HepG2 (cell line): ENCODE results near the gene SOCS3. TPM values are rescaled to one million over a fixed set of nuclear protein-coding genes. Genes with fewer than 3 reads are reported as not detected.

Experiments
- ATAC-seq: fragments of 200-7000 bp; cut with Tn5 transposase; 3 replicates; pipeline ENCODE4 v1.9.1; 2020; ENCODE audit warnings: mild to moderate bottlenecking, moderate library complexity
- BruUV-seq: library from RNA; stranded (reverse); fragments of 400-500 nt; replicated peaks from 2 replicates; lab custom pipeline; 2021; lab: Mats Ljungman, UMichigan
- CTCF ChIA-PET: fragments of 300-600 bp; formaldehyde crosslinking; extraction: SDS; loops from one replicate; lab custom pipeline; 2021; ENCODE audit warnings: low total read pairs, inconsistent platforms, low intra/inter-chr PET ratio; lab: Yijun Ruan, JAX
- POLR2A ChIA-PET: fragments of 350-600 bp; sonication (Branson Sonifier 250); formaldehyde crosslinking; loops from one replicate; lab custom pipeline; 2020; ENCODE audit warnings: antibody characterized with exemption, inconsistent platforms; lab: Yijun Ruan, JAX
- DNase-seq: peaks from one replicate; pipeline ENCODE4 v3.0.0-alpha.2; 2015; ENCODE audit warnings: low spot score
- FAIRE-seq: peaks from 3 replicates; lab custom pipeline; 2011; peaks lifted over from hg19 to GRCh38; lab: Jason Lieb, UNC
- H2AFZ ChIP-seq: one replicate; pipeline ENCODE4 v1.6.1; 2011; ENCODE audit warnings: low read length, inconsistent platforms
- H3K27ac ChIP-seq: fragments of 300-600 bp; 3 replicates; pipeline ENCODE4 v1.8.0; 2011; ENCODE audit warnings: mixed run types, mild to moderate bottlenecking, mixed read lengths, low read length, inconsistent platforms; ENCODE audit not compliant: insufficient read depth; ENCODE audit errors: extremely low read length
- H3K27me3 ChIP-seq, 2 experiments: fragments of 200-600 bp in 1 of 2; 2 replicates in 1 of 2; 3 replicates in 1 of 2; pipeline versions ENCODE4 v1.6.0 to v1.8.0; 2011; ENCODE audit warnings: low read length in 2 of 2, mild to moderate bottlenecking in 2 of 2, moderate library complexity in 2 of 2, inconsistent platforms in 1 of 2; ENCODE audit not compliant: insufficient read depth in 2 of 2, control insufficient read depth in 1 of 2
- H3K36me3 ChIP-seq, 2 experiments: fragments of 200-600 bp in 1 of 2; replicated peaks in 1 of 2; 2 replicates in 1 of 2; 3 replicates in 1 of 2; pipeline versions ENCODE4 v1.5.1 to v1.8.0; 2011; ENCODE audit warnings: low read length in 2 of 2, inconsistent platforms in 1 of 2; ENCODE audit not compliant: insufficient read depth in 2 of 2, control insufficient read depth in 1 of 2
- H3K4me1 ChIP-seq: 2 replicates; pipeline ENCODE4 v1.5.1; 2012; ENCODE audit warnings: low read length, inconsistent platforms; ENCODE audit not compliant: insufficient read depth
- H3K4me2 ChIP-seq: 2 replicates; pipeline ENCODE4 v1.6.0; 2011; ENCODE audit warnings: low read depth, low read length, inconsistent platforms
- H3K4me3 ChIP-seq, 3 experiments: fragments of 200-600 bp in 1 of 3; sonication (generic), shearing (Covaris generic) in 1 of 3; replicated peaks in 1 of 3; 2 replicates each; pipeline ENCODE4 v1.5.1; 2011 to 2016; ENCODE audit warnings: low read length in 3 of 3, inconsistent platforms in 2 of 3, low read depth in 2 of 3, mild to moderate bottlenecking in 2 of 3, control low read depth in 1 of 3, mixed read lengths in 1 of 3; ENCODE audit not compliant: insufficient read depth in 1 of 3
- H3K79me2 ChIP-seq: one replicate; pipeline ENCODE4 v1.6.1; 2011; ENCODE audit warnings: low read length, inconsistent platforms; ENCODE audit not compliant: insufficient read depth
- H3K9ac ChIP-seq: 2 replicates; pipeline ENCODE4 v1.6.0; 2011; ENCODE audit warnings: mild to moderate bottlenecking, low read depth, low read length, inconsistent platforms; ENCODE audit not compliant: insufficient read depth
- H3K9me3 ChIP-seq: 2 replicates; pipeline ENCODE4 v1.5.1; 2012; ENCODE audit warnings: mild to moderate bottlenecking, low read length
- H4K20me1 ChIP-seq: 2 replicates; pipeline ENCODE4 v1.6.0; 2011; ENCODE audit warnings: inconsistent platforms, mild to moderate bottlenecking, low read length, moderate library complexity; ENCODE audit not compliant: insufficient read depth
- GPN1 ChIP-seq: sonication (generic); formaldehyde crosslinking; IDR thresholded peaks from 2 replicates; pipeline ENCODE4 v1.5.1; 2020; ENCODE audit warnings: missing genetic modification reagents, borderline replicate concordance
- MEIS2 ChIP-seq: sonication (generic); formaldehyde crosslinking; IDR thresholded peaks from 2 replicates; pipeline ENCODE4 v1.9.0; 2021; ENCODE audit warnings: mild to moderate bottlenecking, missing genetic modification reagents
- SRY ChIP-seq: sonication (generic); formaldehyde crosslinking; IDR thresholded peaks from 2 replicates; pipeline ENCODE4 v1.8.0; 2022; ENCODE audit warnings: mild to moderate bottlenecking, missing genetic modification reagents
- TRIM24 ChIP-seq: sonication (generic); formaldehyde crosslinking; IDR thresholded peaks from 2 replicates; pipeline ENCODE4 v1.8.0; 2022; ENCODE audit warnings: mild to moderate bottlenecking, missing genetic modification reagents
- XRCC5 ChIP-seq: fragments of 200-400 bp; formaldehyde crosslinking; optimal IDR thresholded peaks from 2 replicates; pipeline ENCODE3; 2017; ENCODE audit warnings: mild to moderate bottlenecking, low read length
- ZNF430 ChIP-seq: sonication (generic); formaldehyde crosslinking; IDR thresholded peaks from 2 replicates; pipeline ENCODE4 v1.9.0; 2021; ENCODE audit warnings: mild to moderate bottlenecking, missing genetic modification reagents
- WGBS: methylation state at CpG from one replicate; pipeline ENCODE4 v1.1.6; 2017; ENCODE audit warnings: low lambda C conversion rate; 5-methylcytosine and 5-hydroxymethylcytosine counted together
- in situ Hi-C: cut with HindIII; loops from 2 replicates; pipeline ENCODE4 v1.10.0; 2017; ENCODE audit warnings: low pct_unique_long_range_greater_than_20kb; ENCODE audit not compliant: extremely low pct_ligation_motif_present
- intact Hi-C: fragments of 100-400 bp; cut with micrococcal nuclease; formaldehyde crosslinking; loops from one replicate; pipeline ENCODE4 v1.10.0; 2022; ENCODE audit not compliant: unreplicated experiment
- polyA plus RNA-seq, 8 experiments: library from polyadenylated mRNA; depleted of rRNA in 3 of 8; stranded (reverse) in 7 of 8; unstranded in 1 of 8; fragments of >200 nt; fragmentation: Illumina TruSeq in 4 of 8; extraction: Trizol in 4 of 8; gene quantifications; 2 replicates each; pipeline versions ENCODE4 v1.2.1 to v1.2.3, GENCODE V29; 2011 to 2016; ENCODE audit warnings: low read depth in 4 of 8, missing spikeins in 1 of 8, mixed read lengths in 1 of 8; ENCODE audit not compliant: insufficient read depth in 1 of 8
- total RNA-seq, 5 experiments: library from RNA; depleted of rRNA; stranded (reverse); fragments of >200 nt; fragmentation: Illumina TruSeq; extraction: Trizol; gene quantifications; 2 replicates each; pipeline ENCODE4 v1.2.3, GENCODE V29; 2016; ENCODE audit warnings: low read depth in 1 of 5
- TF ChIP-seq, protein P1 (sequence below): sonication (generic); formaldehyde crosslinking; IDR thresholded peaks from 2 replicates; pipeline ENCODE4 v1.4.0; 2020; ENCODE audit warnings: missing genetic modification reagents

The SOCS3 gene
- total and polyA plus RNA-seq, 2 of the 13 experiments (the other 11 are each of a cell fraction or from before 2014, with no cell fraction given): 0.77 to 2.4 TPM

DNA sequence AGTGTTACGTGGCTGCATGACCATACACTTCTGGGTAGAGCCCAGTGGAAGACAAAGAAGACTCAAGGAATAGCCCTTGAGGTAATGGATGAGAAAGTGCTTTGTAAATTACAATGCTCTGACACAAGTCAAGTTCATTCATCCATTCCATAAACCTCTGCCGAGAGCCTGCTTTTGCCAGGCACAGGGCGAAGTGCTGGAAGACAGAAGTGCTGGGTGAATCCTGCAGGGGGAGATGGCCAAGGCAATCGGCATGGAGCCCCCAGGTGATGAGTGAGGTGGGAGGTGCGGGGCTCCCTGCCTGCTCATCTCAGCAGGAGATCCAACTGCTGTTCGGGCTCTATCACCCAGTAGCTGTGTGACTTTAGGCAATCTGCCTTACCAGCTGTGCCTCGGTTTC lies 2.8 kb upstream of the SOCS3 start:
- Histone ChIP-seq H3K36me3 (no peaks in the 10 kb centered on the region; a peak in 1 of 5 replicates), H3K4me2 (no peak overlapping the region), H4K20me1 (peaks cover 14% of the 10 kb centered on the region; the same call in 1 of the 2 replicates), H3K27me3 (peaks cover 17 to 84% of the 10 kb centered on the region in 2 experiments), H3K9me3 (no peaks in the 10 kb centered on the region), H3K9ac (no peak overlapping the region), H3K4me3 (no peak overlapping the region), H3K4me1 (peaks cover 53% of the 10 kb centered on the region), H3K27ac (no peak overlapping the region), H2AFZ (no peak overlapping the region), H3K79me2 (no peaks in the 10 kb centered on the region)
- no peak for FAIRE-seq
- POLR2A ChIA-PET: interaction anchor here (1.1 kb wide), 1 partner anchor 59 kb away, joined by 3 read pairs; no protein-coding TSS in a partner anchor
- no peak for ATAC-seq
- intact Hi-C loops (no loop called here), in situ Hi-C loops (loop anchor here (5.0 kb wide), 1 partner anchor 60 kb away; no protein-coding TSS in a partner anchor)
- no peak for DNase-seq
- no TSS peak for BruUV-seq
- TF ChIP-seq MEIS2 (CRISPR knock-in tag) (no peak), ZNF430 (no peak), TRIM24 (CRISPR knock-in tag) (0 out of 2 replicates have a peak, but pooled peaks have one; percentile 16)
- 28% methylated on average over 7 of the region's 7 CpGs for WGBS
- CTCF ChIA-PET: interaction anchor here (4.3 kb wide), 1 partner anchor 59 kb away, joined by 59 read pairs; no protein-coding TSS in a partner anchor

DNA sequence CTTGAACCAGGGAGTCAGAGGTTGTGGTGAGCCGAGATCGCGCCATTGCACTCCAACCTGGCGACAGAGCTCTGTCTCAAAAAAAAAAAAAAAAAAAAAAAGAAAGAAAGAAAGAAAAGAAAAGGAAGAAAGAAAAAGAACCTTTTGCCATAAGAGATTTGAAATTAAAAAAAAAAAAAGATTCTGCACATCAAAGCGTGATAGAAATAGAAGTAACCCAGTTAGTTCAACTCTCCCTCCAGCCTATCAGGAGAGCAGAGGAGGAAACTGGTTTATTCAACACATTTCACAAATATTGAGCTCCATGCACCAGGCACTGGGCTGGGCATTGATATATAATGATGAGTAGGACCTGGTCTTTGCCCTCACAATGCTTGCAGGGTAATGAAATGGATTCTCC lies 2.4 kb upstream of the SOCS3 start:
- ChIA-PET POLR2A (interaction anchor here (1.1 kb wide), 1 partner anchor 59 kb away, joined by 3 read pairs; no protein-coding TSS in a partner anchor), CTCF (interaction anchor here (4.3 kb wide), 1 partner anchor 59 kb away, joined by 59 read pairs; no protein-coding TSS in a partner anchor)
- no peak for DNase-seq
- no peak for TF ChIP-seq SRY
- TF ChIP-seq, protein P1, sequence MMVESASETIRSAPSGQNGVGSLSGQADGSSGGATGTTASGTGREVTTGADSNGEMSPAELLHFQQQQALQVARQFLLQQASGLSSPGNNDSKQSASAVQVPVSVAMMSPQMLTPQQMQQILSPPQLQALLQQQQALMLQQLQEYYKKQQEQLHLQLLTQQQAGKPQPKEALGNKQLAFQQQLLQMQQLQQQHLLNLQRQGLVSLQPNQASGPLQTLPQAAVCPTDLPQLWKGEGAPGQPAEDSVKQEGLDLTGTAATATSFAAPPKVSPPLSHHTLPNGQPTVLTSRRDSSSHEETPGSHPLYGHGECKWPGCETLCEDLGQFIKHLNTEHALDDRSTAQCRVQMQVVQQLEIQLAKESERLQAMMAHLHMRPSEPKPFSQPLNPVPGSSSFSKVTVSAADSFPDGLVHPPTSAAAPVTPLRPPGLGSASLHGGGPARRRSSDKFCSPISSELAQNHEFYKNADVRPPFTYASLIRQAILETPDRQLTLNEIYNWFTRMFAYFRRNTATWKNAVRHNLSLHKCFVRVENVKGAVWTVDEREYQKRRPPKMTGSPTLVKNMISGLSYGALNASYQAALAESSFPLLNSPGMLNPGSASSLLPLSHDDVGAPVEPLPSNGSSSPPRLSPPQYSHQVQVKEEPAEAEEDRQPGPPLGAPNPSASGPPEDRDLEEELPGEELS (CRISPR knock-in tag): no peak
- no peak for TF ChIP-seq XRCC5
- TF ChIP-seq GPN1 (CRISPR knock-in tag): no peak
- Histone ChIP-seq H2AFZ (no peak overlapping the region), H4K20me1 (peaks cover 18% of the 10 kb centered on the region; the same call in 1 of the 2 replicates), H3K4me2 (no peak overlapping the region), H3K9ac (no peak overlapping the region), H3K4me3 (no peak overlapping the region), H3K27me3 (peaks cover 16 to 83% of the 10 kb centered on the region in 2 experiments), H3K27ac (no peak overlapping the region), H3K79me2 (no peaks in the 10 kb centered on the region), H3K36me3 (no peaks in the 10 kb centered on the region; a peak in 1 of 5 replicates), H3K9me3 (no peaks in the 10 kb centered on the region), H3K4me1 (peaks cover 55% of the 10 kb centered on the region)
- no peak for ATAC-seq
- in situ Hi-C loops (loop anchor here (5.0 kb wide), 1 partner anchor 60 kb away; no protein-coding TSS in a partner anchor), intact Hi-C loops (no loop called here)
- WGBS: 84% methylated on average over 5 of the region's 5 CpGs
- FAIRE-seq: no peak
- no TSS peak for BruUV-seq
